Activated gamma-delta T cell treated with Interleukin-2 at 50 U/mL for 16 hours (primary cell): ENCODE data around the gene DENND1A.

Source experiments
- DNase-seq: peaks from one replicate; pipeline ENCODE4 v3.0.0-alpha.2; 2020

The DENND1A gene

DNA sequence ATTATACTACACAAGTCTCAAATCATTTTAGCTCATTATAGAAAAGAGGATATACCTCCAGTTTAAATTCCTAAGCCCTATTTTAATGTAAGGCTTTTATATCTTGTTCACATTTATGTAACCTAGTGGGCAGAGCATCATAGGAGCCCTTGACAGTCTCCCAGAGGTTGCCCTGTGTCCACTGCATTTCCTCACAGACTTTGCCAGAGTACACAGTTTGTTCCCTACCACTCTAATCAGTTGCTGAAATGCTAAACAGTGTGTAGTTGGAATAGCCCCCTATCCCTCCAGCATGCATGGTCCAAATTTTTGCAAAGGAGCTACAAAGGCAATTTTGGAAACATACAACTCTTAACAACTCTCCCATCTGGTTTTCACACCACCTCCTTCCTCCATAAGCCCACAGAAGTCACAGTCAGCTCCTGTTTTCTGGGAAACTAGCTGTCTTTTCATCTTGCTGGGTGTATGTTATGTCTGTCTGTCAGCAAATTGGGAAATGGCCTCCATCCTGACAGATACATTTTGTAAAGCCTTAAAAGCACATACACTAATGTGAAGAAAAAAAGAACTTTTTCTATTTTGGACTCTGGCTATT lies 212.2 kb downstream of the DENND1A start:
- DNase-seq = no peak

DNA sequence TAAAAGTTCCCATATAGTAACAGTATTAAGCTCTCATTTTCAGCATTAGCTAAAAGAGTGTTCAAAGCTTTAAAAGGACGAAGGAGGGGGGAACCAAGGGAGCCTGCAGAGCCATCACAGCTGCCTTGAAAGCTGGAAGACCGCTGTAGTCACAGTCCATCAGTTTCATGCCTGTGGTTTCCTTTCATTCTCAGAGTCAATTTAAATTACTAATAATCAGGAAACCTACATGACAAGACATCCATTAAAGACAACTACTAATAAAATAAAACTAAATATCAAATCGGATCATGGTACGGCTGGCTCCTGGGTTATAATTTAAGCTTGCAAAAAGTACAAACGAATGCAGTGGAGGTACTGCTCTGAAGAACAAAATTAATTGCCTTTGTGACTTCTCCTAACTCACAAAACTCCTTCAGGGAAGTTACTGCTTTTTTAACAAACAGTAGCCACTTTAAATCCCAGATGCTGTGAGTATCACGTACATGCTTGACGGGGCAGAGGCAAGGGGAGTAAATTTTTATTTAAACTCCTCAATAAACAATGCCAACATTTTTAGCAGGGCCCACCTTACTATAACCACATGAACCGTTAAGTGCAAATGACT lies 213.5 kb downstream of the DENND1A start:
- DNase-seq = no peak

DNA sequence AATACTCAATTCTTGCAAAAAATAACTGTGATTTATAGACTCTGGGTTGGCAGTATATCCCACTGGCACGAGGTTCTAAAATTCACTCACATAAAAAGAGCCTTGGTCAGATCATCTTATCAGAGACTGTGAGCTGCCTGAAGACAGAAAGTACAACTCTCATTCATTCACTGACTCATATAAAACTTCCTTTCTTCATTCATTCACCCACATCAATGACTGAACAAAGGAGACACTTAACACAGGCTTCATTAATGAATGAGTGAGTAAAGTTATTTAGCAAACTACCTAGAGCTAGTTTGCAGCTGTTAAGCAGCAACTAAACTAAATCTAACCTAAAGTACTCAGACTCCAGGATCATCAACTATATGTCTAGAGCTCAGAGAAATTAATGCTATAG lies 214.7 kb downstream of the DENND1A start:
- DNase-seq = no peak

DNA sequence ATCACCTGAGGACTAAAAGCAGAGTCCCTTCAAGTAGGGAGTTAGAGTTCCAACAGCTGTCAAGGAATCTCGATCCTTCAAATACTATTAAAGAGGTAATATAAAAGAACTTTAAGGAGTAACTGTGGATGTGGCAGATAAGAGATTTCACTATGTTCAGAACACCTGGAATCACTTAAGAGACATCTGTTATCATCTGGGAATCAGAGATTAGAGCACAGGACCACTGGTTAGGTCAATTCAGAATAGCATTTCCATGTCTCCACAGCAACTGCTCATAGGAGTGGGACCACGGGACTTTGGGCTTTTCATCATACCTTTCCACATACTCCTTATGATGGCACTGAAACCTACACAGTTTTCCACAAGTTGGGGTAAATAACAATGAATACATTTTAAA lies 216.6 kb downstream of the DENND1A start:
- no peak for DNase-seq

DNA sequence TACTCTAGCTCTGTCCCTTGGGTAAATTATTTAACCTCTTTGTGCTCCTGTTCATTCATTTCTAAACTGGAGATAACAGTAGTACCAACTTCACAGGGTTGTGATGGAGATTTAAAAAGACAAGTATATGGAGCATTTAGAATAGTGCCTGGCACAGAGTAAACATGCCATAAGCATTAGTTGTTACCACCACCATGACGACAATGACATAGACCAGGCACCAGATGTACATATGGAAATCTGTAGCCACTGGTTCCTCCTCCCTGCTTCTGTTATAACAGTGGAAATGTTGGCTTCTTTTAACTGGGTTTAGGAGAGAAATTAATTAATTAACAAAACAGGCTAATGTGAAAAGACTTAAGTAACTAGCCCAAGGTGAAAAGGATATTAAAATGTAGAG lies 217.5 kb downstream of the DENND1A start:
- DNase-seq = no peak

DNA sequence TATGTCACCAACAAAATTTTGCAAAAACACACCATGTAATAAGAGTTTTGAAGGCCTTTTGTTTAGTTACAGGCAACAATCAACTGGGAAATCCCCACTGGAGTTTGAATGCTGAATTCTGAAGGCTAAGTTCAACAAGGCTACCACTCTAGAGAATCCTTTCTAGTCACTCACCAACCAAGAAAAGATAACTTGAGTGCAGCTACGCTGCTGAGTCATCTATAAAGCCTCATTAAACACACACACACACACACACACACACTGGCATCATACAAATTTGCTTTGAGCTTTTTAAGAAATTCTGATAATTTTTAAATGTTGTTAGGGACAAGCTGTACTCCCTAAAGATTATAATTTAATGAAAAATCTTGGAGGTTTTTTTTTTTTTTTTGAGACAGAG lies 219.6 kb downstream of the DENND1A start:
- DNase-seq = no peak

DNA sequence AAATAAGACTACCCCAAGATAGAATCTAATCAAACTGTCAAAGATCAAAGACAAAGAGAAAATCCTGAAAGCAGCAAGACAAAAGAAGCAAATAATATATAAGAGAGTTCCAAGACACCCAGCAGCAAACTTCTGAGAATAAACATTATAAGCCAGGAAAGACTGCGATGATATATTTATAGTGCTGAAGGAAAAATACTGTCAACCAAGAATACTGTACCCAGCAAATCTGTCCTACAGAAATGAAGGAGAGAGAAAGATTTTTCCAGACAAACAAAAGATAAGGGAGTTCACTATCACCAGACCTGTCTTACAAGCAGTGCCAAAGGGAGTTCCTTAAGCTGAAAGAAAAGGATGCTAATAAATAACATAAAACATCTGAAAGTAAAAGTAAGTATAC lies 227.4 kb downstream of the DENND1A start:
- DNase-seq = no peak

DNA sequence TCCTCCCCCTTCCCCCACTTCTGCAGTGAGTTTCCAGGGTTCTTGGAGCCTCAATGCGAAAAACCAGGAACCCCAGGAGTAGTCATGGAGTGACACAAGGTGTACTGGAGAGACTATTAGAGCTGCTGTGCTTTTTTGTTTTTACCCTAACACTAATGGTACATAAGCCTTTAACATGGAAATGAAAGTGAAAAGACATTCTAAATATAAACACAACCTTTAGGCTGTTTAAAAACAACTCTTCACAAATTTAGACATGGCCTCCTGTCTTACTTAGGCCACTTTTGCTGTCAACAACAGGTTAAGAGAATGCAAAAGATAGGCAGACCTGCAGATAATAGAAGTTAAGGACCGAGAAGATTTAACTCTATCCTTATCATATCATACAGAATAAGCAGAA lies 232.2 kb downstream of the DENND1A start:
- no peak for DNase-seq

DNA sequence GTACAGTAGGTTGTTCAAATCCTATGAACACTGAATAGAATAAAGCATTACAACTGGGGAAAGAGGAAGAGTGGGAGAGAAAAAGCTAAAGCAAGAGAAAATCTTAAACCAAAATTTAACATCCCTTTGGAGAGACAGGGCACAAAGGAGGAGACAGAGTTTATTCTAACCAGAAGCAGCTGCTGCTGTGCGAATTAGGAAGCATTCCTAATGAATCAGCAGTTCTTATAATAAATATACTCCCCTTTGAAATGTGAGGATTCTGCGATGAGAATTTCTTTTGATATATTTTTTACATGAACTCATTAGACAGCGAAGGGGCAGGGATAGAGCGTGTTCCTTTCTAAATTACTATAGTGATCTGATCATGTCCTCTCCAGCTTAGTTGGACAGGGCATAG lies 233.4 kb downstream of the DENND1A start:
- DNase-seq = no peak

DNA sequence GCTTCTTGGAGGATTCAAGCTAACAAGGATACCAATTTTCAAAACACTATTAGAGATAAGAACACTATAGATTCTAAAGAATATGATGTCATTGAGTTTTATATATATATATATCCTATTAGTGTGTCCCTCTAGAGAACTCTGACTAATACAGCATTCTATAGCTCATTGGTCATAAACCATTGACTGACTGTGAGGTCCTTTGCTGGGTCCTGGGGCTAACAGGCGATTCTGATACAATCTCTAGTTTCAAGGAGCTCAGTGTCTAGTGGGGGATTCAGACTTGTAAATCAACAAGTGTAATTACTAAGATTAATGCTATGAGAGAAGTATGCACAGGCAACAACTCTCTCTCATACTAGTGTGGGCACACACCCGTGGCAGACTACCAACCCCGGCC lies 234.5 kb downstream of the DENND1A start:
- no peak for DNase-seq

DNA sequence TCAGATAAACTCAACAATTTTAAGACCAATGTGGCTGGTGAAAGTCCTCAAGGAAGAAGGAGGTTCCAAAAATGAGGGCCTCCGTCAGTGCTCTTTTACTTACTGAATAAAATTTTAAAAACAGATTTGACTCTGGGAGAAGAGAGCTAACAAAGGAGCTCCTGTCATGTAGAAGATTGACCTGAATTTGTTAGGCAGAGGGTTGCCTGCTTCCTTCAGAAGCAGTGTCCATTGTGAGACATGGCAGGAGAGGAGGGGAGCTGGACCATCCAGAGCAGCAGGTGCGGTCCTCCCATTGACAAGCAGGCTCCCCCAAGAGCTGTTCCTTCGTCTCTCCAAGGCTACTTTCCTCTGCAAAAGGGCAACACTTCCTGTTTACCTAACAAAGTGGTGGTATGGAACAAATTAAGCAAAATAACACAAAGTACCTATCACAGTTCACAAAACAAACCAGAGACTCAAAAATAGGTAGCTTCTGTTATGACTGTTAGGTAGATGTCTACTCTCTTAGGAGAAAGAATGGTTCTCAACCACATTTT lies 238.1 kb downstream of the DENND1A start:
- DNase-seq = no peak

DNA sequence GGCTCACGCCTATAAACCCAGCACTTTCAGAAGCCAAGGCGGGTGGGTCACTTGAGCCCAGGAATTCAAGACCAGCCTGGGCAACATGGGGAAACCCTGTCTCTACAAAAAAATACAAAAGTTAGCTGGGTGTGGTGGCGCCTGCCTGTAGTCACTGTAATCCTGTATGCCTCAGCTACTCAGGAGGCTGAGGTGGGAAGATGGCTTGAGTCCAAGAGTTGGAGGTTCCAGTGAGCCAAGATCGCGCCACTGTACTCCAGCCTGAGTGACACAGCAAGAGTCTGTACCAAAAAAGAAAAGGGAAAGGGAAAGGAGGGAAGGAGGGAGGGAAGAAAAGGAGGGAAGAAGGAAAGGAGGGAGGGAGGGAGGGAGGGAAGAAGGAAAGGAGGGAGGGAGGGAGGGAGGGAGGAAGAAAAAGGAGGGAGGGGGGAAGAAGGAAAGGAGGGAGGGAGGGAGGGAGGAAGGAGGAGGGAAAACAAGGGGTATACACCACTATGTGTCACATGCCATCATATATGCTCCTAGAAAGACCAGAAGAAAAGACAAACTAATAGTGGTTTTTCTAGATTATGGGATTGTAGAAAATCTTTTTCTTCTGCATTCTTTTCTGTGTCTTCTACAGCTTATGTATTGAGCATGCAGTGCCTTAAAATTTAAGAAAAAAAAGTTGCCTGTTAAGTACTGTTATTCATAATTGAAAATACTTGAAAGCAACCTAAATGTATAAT lies 240.1 kb downstream of the DENND1A start:
- no peak for DNase-seq

DNA sequence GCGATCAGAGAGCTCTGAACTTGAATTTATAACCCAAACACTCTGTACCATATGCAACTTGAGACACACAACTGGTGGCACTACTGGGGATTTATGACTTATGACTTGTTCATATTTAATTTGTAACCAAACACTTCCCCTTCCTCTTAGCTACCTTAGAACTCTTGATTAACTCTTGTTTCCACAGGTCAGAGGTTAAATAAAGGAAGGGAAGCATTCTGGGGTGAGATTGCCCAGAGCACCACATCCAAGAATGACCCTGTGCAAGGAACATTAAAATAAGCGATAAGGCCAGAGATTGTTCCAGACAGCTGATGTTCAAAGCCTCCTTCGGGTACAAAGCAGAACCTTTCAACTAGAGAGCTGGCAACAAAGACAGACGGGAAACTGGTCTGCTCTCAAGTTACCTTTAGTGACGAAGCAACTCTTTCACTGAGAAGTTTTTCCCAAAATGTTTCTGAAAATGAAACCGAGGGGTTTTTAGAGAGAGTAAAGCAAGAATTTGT lies 242.6 kb downstream of the DENND1A start:
- no peak for DNase-seq

DNA sequence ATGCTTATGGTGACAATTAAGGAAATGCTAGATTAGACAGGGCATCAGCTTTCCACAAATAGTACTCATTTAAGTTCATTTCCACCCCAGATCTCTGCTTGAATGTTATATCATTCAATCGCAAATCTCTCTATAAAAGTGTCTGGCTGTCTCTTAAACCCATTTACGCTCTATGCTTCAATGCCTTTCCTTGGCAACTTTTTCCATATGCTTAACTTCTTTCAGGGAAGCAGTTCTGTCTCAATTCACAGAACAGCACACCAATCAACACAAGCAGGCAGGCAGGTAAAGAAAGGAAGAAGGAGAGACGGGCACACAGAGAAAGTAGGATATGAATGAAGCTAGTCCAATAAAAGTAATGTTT lies 243.1 kb downstream of the DENND1A start:
- DNase-seq = no peak

DNA sequence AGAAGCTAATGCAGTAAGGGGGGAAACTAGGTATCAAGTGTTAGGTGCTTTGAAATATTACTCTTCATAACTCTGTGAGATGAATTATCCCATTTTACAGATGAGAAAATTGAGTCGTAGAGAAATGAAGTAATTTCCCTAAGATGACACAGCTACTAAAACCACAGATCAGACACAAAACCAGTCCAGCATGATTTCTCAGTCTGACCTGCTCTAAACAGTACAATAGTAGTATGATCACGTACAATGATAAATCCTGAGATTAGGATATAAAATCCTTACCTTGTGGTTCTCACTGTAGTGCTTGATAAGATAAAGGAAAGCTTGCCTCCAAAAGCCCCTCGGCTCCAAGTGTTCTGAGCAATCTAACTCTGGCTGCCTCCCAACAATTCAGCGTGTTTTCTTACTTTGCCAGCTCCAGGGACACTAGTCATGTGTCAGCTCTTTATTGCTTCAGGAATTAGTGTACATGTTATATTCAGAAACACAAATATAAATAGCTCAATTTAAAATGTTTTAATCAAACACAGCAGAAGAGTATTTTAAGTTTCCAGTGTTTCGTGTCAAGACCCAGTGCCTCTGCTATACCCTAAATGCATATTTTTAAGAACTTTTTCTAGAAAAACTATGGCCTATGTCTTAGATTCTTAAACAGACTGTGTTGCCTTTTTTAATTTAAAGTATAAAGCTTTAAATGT lies 243.6 kb downstream of the DENND1A start:
- no peak for DNase-seq

DNA sequence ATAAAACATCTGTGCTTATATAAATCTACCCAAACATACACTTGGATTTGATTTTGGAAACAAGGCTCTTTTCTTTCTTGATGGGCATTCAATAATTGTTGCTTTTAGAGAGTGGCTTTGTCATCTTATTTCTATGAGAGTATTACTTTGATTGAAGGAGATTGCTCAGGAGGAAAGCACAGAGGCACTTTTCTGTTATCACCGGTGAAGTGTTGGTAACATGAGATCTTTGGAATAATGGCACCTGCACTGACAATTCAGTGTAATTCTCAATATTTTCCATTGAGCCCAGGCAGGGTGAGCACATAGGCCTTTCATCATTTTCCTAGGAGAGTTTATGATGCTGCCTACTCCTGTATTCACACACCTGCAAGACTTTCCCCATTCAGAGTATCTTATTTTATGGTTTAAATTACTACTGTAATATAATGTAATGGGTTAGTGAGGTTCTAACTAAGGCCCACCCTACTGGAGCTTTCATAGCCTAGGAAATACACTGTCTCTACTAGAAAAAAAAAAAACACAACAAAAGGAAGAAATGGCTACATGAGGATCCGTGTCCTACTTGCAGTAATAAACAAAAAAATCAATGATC lies 244.3 kb downstream of the DENND1A start:
- no peak for DNase-seq

DNA sequence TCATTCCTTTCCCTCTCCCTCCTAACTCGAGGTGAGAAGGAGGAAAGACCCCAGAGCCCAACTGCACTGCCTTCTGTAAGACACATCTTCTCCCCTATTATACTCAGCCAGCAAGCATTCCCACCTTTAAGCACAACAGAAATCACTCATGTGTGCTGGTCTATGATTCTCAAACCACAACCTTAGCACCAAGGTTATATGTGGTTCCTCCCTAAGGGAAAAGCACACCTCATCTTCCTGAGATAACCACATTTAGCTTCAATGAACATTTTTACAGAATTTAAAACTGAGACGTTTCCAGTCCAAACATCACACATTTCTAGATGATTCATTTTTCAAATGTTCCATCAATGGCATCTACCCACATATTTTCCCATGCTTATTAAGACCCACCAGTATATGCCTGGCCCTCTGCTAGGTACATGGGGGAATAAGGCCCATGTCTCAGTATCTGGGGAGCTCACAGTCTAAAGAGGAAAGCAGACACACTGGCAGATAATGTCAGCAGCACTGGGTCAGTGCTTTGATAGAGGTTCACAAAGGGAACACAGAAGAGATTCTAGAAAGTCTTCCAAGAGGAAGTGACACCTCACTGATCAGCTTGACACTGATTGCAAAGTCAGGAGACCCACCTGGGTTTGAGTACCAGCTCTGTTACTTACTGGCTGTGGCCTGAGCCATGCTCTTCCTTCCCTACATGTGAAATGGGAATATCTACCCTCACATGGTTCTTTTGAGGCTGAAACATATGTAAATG lies 245.4 kb downstream of the DENND1A start:
- DNase-seq = no peak

DNA sequence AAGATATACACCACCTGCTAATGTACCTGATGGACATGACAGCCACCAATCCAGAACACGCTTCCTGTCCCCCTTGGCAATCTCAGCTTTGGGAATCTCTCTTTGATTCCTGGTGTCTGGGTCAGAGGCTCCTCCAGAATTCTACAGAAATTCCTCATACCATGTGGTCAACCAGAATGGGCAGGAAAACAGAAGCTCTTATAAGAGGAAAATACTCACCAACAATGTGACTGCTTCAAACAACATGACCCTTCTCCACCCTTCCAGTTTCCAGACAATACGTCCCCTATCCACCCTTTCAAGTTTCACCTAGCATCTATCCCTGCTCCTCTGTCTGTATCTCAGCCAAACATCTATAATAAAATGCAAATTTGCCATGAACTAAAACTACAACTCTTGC lies 247.2 kb downstream of the DENND1A start:
- no peak for DNase-seq

DNA sequence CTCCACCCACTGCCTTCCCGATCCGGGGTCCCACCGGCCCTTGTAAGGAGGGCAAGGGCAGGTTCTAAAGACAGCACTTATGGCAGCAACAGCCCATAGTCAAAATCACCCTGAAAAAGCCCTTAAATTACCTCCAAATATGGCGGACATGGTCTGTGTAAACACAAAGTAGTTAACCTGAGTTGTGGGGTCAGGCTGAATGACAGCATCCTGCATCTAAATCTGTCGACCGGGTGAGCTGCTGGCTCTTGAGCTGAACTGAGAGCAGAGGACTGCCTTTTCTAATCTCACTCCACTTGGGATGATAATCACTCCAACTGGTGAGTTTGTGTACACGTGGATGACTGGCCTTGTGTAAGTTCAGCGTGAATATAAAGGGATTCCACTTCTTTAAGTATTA lies 249.6 kb downstream of the DENND1A start:
- DNase-seq = no peak

DNA sequence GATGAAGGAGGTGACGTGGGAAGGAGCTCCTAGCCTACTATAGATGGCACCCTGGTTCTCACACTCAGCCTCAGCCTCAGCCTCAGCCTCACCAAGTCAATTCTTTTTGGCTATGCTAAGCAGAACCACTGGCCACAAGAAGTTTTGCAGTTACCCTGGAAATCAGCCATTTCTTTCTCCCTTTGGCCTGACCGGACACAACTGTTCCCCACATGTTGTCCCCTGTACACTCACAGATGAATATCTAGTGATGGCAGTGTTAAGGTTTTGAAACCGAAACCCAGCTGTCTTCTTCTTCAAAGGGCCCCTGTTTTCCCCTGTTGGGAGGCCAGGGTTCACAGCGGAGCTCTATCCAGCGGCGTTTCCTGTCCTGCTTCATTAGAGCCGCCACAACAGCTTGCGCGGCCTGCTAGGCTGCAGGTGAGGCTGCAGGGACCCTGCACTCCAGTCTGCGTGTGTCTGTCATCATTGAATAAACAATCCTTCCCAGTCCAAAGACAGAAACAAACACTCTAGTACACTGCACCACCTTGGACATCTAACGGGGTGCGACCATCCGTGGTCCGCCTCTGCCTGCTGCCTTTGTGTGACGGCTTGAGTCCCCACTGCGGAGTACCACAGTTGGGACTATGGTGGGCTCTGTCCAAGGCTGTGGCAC lies 250.5 kb downstream of the DENND1A start:
- DNase-seq = no peak

DNA sequence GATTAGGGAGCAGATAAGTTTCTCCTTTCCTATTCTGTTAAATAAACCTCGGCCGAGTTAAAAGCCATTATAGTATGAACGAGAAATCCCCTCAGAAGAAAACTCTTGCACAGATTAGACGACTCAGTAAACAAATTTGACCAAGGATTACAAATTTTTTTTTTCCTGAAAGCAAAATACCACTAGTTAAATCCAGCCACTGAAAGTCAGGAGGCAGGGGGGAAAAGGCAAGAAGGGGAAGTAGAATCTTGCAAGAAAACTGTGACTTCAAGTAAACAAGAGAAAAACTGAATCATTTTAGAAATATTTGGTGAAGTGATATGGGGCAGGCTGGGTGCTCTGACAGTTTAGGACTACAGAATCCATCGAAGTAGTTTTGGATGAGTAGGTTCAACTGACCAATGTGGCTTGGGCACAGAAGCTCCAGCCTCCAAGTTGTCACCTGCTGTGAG lies 251.0 kb downstream of the DENND1A start:
- DNase-seq = no peak
